C4-2B (cell line): ENCODE results near the gene KIF6.

Experiments
- H3K27ac ChIP-seq: fragments of 450-650 bp; 2 replicates; pipeline ENCODE4 v1.5.1; 2017
- ZFX ChIP-seq: fragments of 450-650 bp; IDR thresholded peaks from 2 replicates; pipeline ENCODE4 v1.6.1; 2017
- TF ChIP-seq, protein P1 (sequence below): fragments of 450-650 bp; conservative IDR thresholded peaks from 2 replicates; pipeline ENCODE4 v1.5.1; 2017; ENCODE audit warnings: mild to moderate bottlenecking

The KIF6 gene

DNA sequence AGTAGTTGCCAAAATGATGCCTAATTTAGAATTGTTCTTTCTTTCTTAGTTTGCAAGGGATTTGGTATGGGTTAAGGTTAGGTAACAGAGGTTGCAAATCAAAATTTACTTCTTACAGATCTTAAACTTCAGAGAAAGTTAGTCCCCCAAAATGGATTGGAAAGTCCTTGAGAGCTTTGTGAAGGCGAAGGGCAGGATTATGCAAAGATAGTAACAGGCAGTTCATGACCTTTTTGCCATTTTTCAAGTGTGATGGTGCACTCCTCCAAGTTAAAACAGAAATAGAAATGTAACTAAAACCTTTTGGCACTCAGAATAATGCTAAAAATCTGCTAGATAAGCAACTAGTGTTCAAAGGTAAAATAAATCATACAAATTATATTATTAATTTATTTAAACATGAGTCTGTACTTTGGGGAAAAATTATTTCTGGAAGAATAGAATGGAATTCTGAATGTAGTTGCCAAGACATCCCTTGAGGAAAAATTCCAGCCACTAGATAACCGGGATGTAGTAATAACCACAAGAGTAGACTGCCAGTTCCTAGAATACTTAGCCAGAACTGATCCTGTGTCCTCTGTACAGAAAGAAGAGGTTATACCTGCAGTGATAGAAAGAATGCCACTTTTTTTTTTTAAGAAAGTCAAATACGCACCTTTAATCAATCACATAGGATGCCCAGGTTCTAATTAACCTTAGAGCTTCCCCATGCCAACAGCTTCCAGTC lies 35.2 kb upstream of the KIF6 start:
- no peak overlapping the region for H3K27ac ChIP-seq
- TF ChIP-seq, protein P1, sequence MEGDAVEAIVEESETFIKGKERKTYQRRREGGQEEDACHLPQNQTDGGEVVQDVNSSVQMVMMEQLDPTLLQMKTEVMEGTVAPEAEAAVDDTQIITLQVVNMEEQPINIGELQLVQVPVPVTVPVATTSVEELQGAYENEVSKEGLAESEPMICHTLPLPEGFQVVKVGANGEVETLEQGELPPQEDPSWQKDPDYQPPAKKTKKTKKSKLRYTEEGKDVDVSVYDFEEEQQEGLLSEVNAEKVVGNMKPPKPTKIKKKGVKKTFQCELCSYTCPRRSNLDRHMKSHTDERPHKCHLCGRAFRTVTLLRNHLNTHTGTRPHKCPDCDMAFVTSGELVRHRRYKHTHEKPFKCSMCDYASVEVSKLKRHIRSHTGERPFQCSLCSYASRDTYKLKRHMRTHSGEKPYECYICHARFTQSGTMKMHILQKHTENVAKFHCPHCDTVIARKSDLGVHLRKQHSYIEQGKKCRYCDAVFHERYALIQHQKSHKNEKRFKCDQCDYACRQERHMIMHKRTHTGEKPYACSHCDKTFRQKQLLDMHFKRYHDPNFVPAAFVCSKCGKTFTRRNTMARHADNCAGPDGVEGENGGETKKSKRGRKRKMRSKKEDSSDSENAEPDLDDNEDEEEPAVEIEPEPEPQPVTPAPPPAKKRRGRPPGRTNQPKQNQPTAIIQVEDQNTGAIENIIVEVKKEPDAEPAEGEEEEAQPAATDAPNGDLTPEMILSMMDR = no peak
- no peak for TF ChIP-seq ZFX

DNA sequence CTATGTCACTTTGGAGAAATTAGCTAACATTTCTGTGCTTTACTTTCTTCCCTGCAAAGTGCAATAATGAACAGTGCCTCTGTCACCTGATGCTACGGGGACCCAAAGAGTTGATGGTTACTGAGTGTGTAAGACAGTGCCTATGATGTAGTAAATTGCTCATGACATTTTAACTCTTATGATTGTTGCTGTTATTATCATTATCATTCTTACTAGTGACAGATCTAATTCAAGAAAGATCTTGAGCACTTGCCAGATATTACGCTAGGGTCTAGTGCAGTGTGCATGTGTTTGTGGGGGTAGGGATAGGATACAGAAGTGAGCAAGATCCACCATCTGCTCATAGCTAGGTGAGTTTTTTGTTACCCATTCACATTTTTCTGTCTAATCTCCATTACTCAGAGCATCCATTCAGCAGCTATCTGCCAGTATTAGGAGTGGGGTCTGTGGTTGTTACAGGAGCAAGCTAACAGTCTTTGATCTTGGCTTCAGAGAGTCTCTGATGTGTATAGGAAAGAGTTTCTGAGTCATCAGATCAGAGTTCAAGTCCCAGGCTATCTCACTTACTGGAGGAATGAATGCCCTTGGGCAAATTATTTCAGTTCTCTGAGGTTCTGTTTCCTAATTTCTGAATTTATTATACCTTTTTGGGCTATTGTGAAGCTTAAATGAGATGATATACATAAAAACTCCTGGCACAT lies 33.8 kb upstream of the KIF6 start:
- H3K27ac ChIP-seq = no peak overlapping the region
- TF ChIP-seq ZFX = no peak
- TF ChIP-seq, protein P1 = no peak

DNA sequence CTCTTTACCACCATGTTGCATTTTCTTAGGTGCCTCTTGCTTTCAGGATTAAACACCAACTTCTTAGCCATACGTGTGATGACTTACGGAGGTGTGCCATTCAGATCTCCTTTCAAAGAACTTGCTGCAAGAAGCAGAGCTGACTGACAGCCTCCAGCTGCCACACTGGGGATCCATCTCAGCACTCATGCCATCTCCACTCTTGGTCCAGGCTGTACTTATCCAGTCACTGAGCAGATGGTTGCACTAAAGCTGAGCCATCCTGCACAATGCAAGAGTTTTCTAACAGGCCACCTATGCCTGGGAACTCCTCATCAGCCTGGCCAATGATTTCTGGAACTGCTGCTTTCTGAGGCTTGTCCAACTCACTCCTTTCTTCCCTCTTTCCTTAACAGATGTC lies 31.4 kb upstream of the KIF6 start:
- H3K27ac ChIP-seq = no peak overlapping the region
- TF ChIP-seq ZFX = no peak
- TF ChIP-seq, protein P1 = no peak

DNA sequence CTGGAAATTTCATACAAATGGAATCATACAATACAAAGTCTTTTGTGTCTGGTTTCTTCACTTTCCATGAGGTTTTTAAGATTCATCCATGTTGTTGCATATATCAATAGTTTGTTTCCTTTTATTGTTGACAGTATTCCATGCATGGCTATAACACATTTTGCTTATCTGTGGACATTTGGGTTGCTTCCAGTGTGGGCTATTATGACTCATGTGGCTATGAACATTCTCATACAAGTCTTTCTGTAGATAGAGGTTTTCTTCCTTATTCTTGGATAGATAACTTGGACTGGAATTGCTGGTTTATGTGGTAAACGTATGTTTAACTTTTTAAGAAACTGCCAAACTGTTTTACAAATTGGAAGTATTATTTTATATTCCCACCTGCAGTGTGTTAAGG lies 30.0 kb upstream of the KIF6 start:
- TF ChIP-seq, protein P1 = no peak
- no peak for TF ChIP-seq ZFX
- no peak overlapping the region for H3K27ac ChIP-seq

DNA sequence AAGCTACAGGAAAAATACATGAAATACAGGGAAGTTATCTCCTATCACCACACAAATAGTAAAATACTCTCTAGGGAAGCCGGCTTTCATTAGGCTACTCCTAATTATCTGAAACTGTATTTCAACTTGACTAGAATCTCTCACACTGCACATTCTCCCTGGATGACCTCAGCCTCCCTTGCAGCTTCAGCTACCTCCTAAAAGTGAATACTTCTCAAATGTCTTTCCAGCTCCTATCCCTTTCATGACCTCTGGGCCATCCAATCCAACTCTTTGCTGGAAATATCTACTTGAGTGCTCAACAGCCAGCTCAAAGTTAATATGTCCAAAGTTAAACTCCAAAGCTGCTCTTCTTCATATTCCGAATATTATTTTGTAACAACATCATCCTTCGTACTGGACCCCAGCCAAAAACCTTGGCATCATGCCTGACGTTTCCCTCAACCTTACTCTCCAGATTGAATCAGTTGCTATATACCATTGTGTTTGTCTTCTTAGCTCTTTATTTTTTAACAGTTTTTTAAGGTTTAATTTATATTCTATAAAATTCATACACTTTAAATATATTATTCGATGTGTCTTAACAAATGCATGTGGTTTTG lies 29.4 kb upstream of the KIF6 start:
- TF ChIP-seq, protein P1 = no peak
- no peak for TF ChIP-seq ZFX
- H3K27ac ChIP-seq = no peak overlapping the region

DNA sequence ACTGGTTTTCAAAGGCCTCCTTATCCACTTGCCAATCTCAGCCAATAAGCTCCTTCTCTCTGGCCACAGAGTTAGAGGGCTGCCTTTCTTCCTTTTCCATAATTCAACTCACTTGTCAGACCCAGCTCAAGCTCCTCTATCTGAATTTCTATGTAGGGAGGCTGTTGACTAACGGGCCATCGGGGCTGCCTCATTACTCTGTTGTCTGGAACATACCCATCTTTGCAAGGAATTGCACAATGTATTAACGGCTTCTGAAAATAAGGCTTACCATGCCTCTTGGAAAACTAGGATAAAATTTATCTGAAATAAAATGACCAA lies 28.5 kb upstream of the KIF6 start:
- no peak overlapping the region for H3K27ac ChIP-seq
- TF ChIP-seq, protein P1 = no peak
- no peak for TF ChIP-seq ZFX
